ENCODE data around the gene NOL4.

NOL4 gene

GRCh38 chr18:34223164-34223892 lies 1.4 kb downstream of the NOL4 start:
- 1% methylated on average over 50 of the region's 51 CpGs for WGBS
- Histone ChIP-seq H3K9me3 (ENCODE audit: insufficient read depth, low read depth, low read length) (no peaks in the 10 kb centered on the region), H3K27me3 (ENCODE audit: insufficient read depth, low read length) (peaks cover 61% of the 10 kb centered on the region), H3K36me3 (ENCODE audit: insufficient read depth, low read length) (no peaks in the 10 kb centered on the region), H3K4me1 (ENCODE audit: insufficient read depth, low read length) (peaks cover 5% of the 10 kb centered on the region), H3K4me3 (ENCODE audit: low read length) (peak overlapping the region; percentile 71), H3K9ac (ENCODE audit: low read depth, low read length) (no peak overlapping the region; the same call in 1 of the 2 replicates), H3K27ac (ENCODE audit: low read depth, low read length) (no peak overlapping the region)

GRCh38 chr18:34222307-34223163 lies 2.2 kb downstream of the NOL4 start:
- peak overlapping the region; percentile 65 for H3K9ac ChIP-seq (ENCODE audit: low read depth, low read length)
- peaks cover 62% of the 10 kb centered on the region for H3K27me3 ChIP-seq (ENCODE audit: insufficient read depth, low read length)
- whole genome bisulfite sequencing: under 1% methylated on average over 66 of the region's 68 CpGs
- peaks cover 5% of the 10 kb centered on the region for H3K4me1 ChIP-seq (ENCODE audit: insufficient read depth, low read length)
- no peaks in the 10 kb centered on the region for H3K36me3 ChIP-seq (ENCODE audit: insufficient read depth, low read length)
- H3K9me3 ChIP-seq (ENCODE audit: insufficient read depth, low read depth, low read length): no peaks in the 10 kb centered on the region
- H3K27ac ChIP-seq (ENCODE audit: low read depth, low read length): no peak overlapping the region
- H3K4me3 ChIP-seq (ENCODE audit: low read length): peak overlapping the region; percentile 71

GRCh38 chr18:34221971-34222306 lies 2.8 kb downstream of the NOL4 start:
- no peak overlapping the region for H3K9ac ChIP-seq (ENCODE audit: low read depth, low read length)
- peaks cover 62% of the 10 kb centered on the region for H3K27me3 ChIP-seq (ENCODE audit: insufficient read depth, low read length)
- peaks cover 5% of the 10 kb centered on the region for H3K4me1 ChIP-seq (ENCODE audit: insufficient read depth, low read length)
- H3K4me3 ChIP-seq (ENCODE audit: low read length): peak overlapping the region; percentile 71
- H3K27ac ChIP-seq (ENCODE audit: low read depth, low read length): no peak overlapping the region
- no peaks in the 10 kb centered on the region for H3K9me3 ChIP-seq (ENCODE audit: insufficient read depth, low read depth, low read length)
- no peaks in the 10 kb centered on the region for H3K36me3 ChIP-seq (ENCODE audit: insufficient read depth, low read length)
- 1% methylated on average over 9 of the region's 11 CpGs for WGBS

GRCh38 chr18:34220081-34220815 lies 4.5 kb downstream of the NOL4 start:
- Histone ChIP-seq H3K4me1 (ENCODE audit: insufficient read depth, low read length) (peaks cover 5% of the 10 kb centered on the region), H3K27me3 (ENCODE audit: insufficient read depth, low read length) (peaks cover 62% of the 10 kb centered on the region)
- WGBS: 85% methylated on average over 4 of the region's 6 CpGs

GRCh38 chr18:34219651-34220050 lies 5.1 kb downstream of the NOL4 start:
- peaks cover 5% of the 10 kb centered on the region; the same call in 1 of the 2 replicates for H3K4me1 ChIP-seq (ENCODE audit: insufficient read depth, low read length)
- no peak overlapping the region for H3K4me3 ChIP-seq (ENCODE audit: low read length)
- H3K27me3 ChIP-seq (ENCODE audit: insufficient read depth, low read length): peaks cover 61% of the 10 kb centered on the region
- H3K9me3 ChIP-seq (ENCODE audit: insufficient read depth, low read depth, low read length): no peaks in the 10 kb centered on the region
- H3K27ac ChIP-seq (ENCODE audit: low read depth, low read length): no peak overlapping the region
- WGBS: 91% methylated on average over 10 of the region's 10 CpGs
- no peak overlapping the region for H3K9ac ChIP-seq (ENCODE audit: low read depth, low read length)
- H3K36me3 ChIP-seq (ENCODE audit: insufficient read depth, low read length): no peaks in the 10 kb centered on the region

More at GRCh38 chr18:34220081-34220815, 4.5 kb downstream of the NOL4 start:
- H3K36me3 ChIP-seq (ENCODE audit: insufficient read depth, low read length): no peaks in the 10 kb centered on the region
- H3K9ac ChIP-seq (ENCODE audit: low read depth, low read length): no peak overlapping the region
- no peak overlapping the region for H3K27ac ChIP-seq (ENCODE audit: low read depth, low read length)
- H3K9me3 ChIP-seq (ENCODE audit: insufficient read depth, low read depth, low read length): no peaks in the 10 kb centered on the region
- no peak overlapping the region for H3K4me3 ChIP-seq (ENCODE audit: low read length)

- no peaks in the 10 kb centered on the region for H3K36me3 ChIP-seq (ENCODE audit: insufficient read depth, low read length)
- H3K27me3 ChIP-seq (ENCODE audit: insufficient read depth, low read length): no peaks in the 10 kb centered on the region
- WGBS: 86% methylated on average over 1 of the region's 1 CpG
- H3K9ac ChIP-seq (ENCODE audit: low read depth, low read length): no peak overlapping the region
- H3K9me3 ChIP-seq (ENCODE audit: insufficient read depth, low read depth, low read length): no peaks in the 10 kb centered on the region
- no peak overlapping the region for H3K4me3 ChIP-seq (ENCODE audit: low read length)
- H3K27ac ChIP-seq (ENCODE audit: low read depth, low read length): no peak overlapping the region
- H3K4me1 ChIP-seq (ENCODE audit: insufficient read depth, low read length): peaks cover 3% of the 10 kb centered on the region; the same call in 1 of the 2 replicates
These were observed 12.2 kb downstream of the NOL4 start for GRCh38 chr18:34212511-34212910.

GRCh38 chr18:34207344-34207851 lies 17.3 kb downstream of the NOL4 start:
- Histone ChIP-seq H3K9ac (ENCODE audit: low read depth, low read length) (no peak overlapping the region), H3K9me3 (ENCODE audit: insufficient read depth, low read depth, low read length) (no peaks in the 10 kb centered on the region), H3K4me1 (ENCODE audit: insufficient read depth, low read length) (peaks cover 3% of the 10 kb centered on the region; the same call in 1 of the 2 replicates), H3K27ac (ENCODE audit: low read depth, low read length) (no peak overlapping the region), H3K27me3 (ENCODE audit: insufficient read depth, low read length) (no peaks in the 10 kb centered on the region), H3K36me3 (ENCODE audit: insufficient read depth, low read length) (no peaks in the 10 kb centered on the region), H3K4me3 (ENCODE audit: low read length) (no peak overlapping the region)

- WGBS: no CpG with 5 or more reads among the region's 2 CpGs
- Histone ChIP-seq H3K27me3 (ENCODE audit: insufficient read depth, low read length) (no peaks in the 10 kb centered on the region), H3K36me3 (ENCODE audit: insufficient read depth, low read length) (no peaks in the 10 kb centered on the region), H3K4me3 (ENCODE audit: low read length) (no peak overlapping the region), H3K27ac (ENCODE audit: low read depth, low read length) (no peak overlapping the region), H3K9ac (ENCODE audit: low read depth, low read length) (no peak overlapping the region), H3K9me3 (ENCODE audit: insufficient read depth, low read depth, low read length) (no peaks in the 10 kb centered on the region), H3K4me1 (ENCODE audit: insufficient read depth, low read length) (no peaks in the 10 kb centered on the region)
These were observed 20.8 kb downstream of the NOL4 start for GRCh38 chr18:34203866-34204265.

GRCh38 chr18:34196256-34196655 lies 28.5 kb downstream of the NOL4 start:
- Histone ChIP-seq H3K27ac (ENCODE audit: low read depth, low read length) (no peak overlapping the region), H3K4me3 (ENCODE audit: low read length) (no peak overlapping the region), H3K4me1 (ENCODE audit: insufficient read depth, low read length) (no peaks in the 10 kb centered on the region), H3K9ac (ENCODE audit: low read depth, low read length) (no peak overlapping the region), H3K9me3 (ENCODE audit: insufficient read depth, low read depth, low read length) (no peaks in the 10 kb centered on the region), H3K27me3 (ENCODE audit: insufficient read depth, low read length) (no peaks in the 10 kb centered on the region), H3K36me3 (ENCODE audit: insufficient read depth, low read length) (no peaks in the 10 kb centered on the region)

GRCh38 chr18:34194239-34194638 lies 30.5 kb downstream of the NOL4 start:
- H3K9me3 ChIP-seq (ENCODE audit: insufficient read depth, low read depth, low read length): no peaks in the 10 kb centered on the region
- no peak overlapping the region for H3K4me3 ChIP-seq (ENCODE audit: low read length)
- no peaks in the 10 kb centered on the region for H3K27me3 ChIP-seq (ENCODE audit: insufficient read depth, low read length)
- no peaks in the 10 kb centered on the region for H3K36me3 ChIP-seq (ENCODE audit: insufficient read depth, low read length)
- no peak overlapping the region for H3K27ac ChIP-seq (ENCODE audit: low read depth, low read length)
- WGBS: 83% methylated on average over 2 of the region's 3 CpGs
- H3K4me1 ChIP-seq (ENCODE audit: insufficient read depth, low read length): no peaks in the 10 kb centered on the region
- no peak overlapping the region for H3K9ac ChIP-seq (ENCODE audit: low read depth, low read length)

Data from HUES64 (cell line).